Gastrocnemius medialis (tissue), 4 donors: Measurements from ENCODE around the gene SELENBP1.

ENCODE experiments used
- POLR2A ChIP-seq, 2 donors: fragments of 450-650 bp; IDR thresholded peaks; one replicate each; pipeline ENCODE4 v1.6.1; 2017; ENCODE audit warnings: antibody characterized with exemption in 2 of 2, mild to moderate bottlenecking in 2 of 2, moderate library complexity in 2 of 2
- TF ChIP-seq, protein P1 (sequence below), 5 experiments: fragments of 450-650 bp in 3 of 5; fragments of 200-600 bp in 2 of 5; sonication (generic) in 2 of 5; IDR thresholded peaks in 4 of 5; conservative IDR thresholded peaks in 1 of 5; 1 replicate in 4 of 5; 2 replicates in 1 of 5; pipeline ENCODE4 v1.5.1; 2016 to 2019; ENCODE audit warnings: antibody characterized with exemption in 5 of 5, mild to moderate bottlenecking in 3 of 5, moderate library complexity in 3 of 5

DNA sequence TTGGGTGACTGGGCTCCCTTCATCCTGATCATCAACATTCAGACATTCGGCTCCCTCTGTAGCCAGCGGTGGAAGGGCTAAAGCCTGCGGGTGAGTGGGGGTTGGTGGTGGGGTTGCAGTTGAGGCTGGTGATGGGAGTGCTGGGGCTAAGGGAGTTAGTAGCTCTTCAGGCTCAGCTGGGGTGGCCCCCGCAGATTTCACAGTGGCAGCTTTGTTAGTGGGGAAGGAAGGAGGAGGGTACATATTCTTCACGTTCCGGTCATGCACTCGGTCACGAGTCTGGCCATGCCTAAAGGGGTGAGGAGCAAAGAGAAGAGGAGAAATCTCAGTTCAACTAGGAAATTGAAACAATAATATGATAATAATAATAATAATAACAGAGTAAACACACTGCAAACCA lies 33.7 kb upstream of the SELENBP1 start:
- TF ChIP-seq, protein P1, sequence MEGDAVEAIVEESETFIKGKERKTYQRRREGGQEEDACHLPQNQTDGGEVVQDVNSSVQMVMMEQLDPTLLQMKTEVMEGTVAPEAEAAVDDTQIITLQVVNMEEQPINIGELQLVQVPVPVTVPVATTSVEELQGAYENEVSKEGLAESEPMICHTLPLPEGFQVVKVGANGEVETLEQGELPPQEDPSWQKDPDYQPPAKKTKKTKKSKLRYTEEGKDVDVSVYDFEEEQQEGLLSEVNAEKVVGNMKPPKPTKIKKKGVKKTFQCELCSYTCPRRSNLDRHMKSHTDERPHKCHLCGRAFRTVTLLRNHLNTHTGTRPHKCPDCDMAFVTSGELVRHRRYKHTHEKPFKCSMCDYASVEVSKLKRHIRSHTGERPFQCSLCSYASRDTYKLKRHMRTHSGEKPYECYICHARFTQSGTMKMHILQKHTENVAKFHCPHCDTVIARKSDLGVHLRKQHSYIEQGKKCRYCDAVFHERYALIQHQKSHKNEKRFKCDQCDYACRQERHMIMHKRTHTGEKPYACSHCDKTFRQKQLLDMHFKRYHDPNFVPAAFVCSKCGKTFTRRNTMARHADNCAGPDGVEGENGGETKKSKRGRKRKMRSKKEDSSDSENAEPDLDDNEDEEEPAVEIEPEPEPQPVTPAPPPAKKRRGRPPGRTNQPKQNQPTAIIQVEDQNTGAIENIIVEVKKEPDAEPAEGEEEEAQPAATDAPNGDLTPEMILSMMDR (IDR thresholded peaks at IDR 0.05 in 4 of 5, conservative IDR thresholded peaks at IDR 0.05 in 1 of 5): no peak
- TF ChIP-seq POLR2A (IDR thresholded peaks at IDR 0.05): no peak
